ENCODE results near the gene HMCN2. TPM values are rescaled to one million over a fixed set of nuclear protein-coding genes. Genes with fewer than 3 reads are reported as not detected.

The HMCN2 gene
- total RNA-seq, 2 experiments from 2014 or later = not detected

DNA sequence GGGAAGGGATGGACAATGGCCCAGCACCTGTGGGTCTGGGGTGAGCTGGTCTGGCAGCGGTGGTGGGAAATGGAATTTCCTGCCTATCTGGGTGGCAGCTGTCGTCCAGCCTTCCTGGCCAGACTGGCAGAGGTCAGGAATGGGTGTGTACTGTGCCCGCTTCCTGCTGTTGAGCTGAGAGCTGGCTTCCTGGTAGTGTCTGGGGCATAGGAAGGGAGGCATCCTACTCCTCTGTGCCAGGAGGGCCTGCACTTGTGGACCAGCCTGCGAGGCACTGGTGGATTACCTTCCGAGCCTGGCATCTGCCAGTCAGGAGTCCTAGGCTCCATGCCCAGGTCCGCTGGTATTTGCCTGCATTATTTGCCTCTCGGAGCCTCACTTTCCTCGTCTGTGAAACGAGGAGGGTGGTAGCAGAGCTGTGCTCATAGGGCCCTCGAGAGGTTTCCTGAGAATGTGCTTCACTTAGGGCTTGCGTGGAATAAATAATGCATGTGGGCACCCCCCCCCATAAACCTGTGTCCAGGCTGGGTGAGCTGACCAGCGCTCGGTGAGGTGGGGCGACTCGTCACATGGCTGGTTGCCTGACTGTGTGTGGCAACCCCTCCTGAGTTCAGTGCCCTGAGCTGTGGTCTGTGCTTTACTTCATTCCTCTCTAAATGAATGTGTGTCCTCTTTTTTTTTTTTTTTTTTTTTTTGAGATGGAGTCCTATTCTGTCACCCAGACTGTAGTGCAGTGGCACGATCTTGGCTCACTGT, 47.7 kb downstream of the HMCN2 start:
- H3K4me1 ChIP-seq (ENCODE audit: insufficient read depth, low read length, poor library complexity, severe bottlenecking) = no peaks in the 10 kb centered on the region
- H3K27ac ChIP-seq (ENCODE audit: low read depth, low read length, poor library complexity, severe bottlenecking) = no peak overlapping the region
- CTCF ChIA-PET (ENCODE audit: unreplicated experiment) = no interaction called here
- no peaks in the 10 kb centered on the region for H4K20me1 ChIP-seq (ENCODE audit: insufficient read depth, low read length)
- no peaks in the 10 kb centered on the region for H3K9me2 ChIP-seq (ENCODE audit: insufficient read depth, low read length)
- POLR2A ChIA-PET = interaction anchor here (0.5 kb wide), 1 partner anchor 128 kb away, joined by 4 read pairs; no protein-coding TSS in a partner anchor
- no TSS peak for BruUV-seq (replicated peaks)
- no peaks in the 10 kb centered on the region for H3K79me2 ChIP-seq (ENCODE audit: insufficient read depth, low read depth, low read length)
- no peak overlapping the region for H2AFZ ChIP-seq (ENCODE audit: low read length)
- no peak overlapping the region for H3K4me3 ChIP-seq (ENCODE audit: low read depth, low read length, poor library complexity, severe bottlenecking)
- no peaks in the 10 kb centered on the region for H3K9me3 ChIP-seq (ENCODE audit: low read length)
- H3K4me2 ChIP-seq (ENCODE audit: low read length) = no peak overlapping the region
- TF ChIP-seq, protein P1, sequence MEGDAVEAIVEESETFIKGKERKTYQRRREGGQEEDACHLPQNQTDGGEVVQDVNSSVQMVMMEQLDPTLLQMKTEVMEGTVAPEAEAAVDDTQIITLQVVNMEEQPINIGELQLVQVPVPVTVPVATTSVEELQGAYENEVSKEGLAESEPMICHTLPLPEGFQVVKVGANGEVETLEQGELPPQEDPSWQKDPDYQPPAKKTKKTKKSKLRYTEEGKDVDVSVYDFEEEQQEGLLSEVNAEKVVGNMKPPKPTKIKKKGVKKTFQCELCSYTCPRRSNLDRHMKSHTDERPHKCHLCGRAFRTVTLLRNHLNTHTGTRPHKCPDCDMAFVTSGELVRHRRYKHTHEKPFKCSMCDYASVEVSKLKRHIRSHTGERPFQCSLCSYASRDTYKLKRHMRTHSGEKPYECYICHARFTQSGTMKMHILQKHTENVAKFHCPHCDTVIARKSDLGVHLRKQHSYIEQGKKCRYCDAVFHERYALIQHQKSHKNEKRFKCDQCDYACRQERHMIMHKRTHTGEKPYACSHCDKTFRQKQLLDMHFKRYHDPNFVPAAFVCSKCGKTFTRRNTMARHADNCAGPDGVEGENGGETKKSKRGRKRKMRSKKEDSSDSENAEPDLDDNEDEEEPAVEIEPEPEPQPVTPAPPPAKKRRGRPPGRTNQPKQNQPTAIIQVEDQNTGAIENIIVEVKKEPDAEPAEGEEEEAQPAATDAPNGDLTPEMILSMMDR (conservative IDR thresholded peaks at IDR 0.05; ENCODE audit: low read length) = no peak
- TF ChIP-seq EZH2phosphoT487 (IDR thresholded peaks at IDR 0.05; ENCODE audit: borderline replicate concordance, low read depth, low read length) = no peak
- no peak for DNase-seq (ENCODE audit: low spot score)
- no peaks in the 10 kb centered on the region for H3K36me3 ChIP-seq (ENCODE audit: insufficient read depth, low read length)
- intact Hi-C loops (cut with micrococcal nuclease; ENCODE audit: unreplicated experiment) = no loop called here

DNA sequence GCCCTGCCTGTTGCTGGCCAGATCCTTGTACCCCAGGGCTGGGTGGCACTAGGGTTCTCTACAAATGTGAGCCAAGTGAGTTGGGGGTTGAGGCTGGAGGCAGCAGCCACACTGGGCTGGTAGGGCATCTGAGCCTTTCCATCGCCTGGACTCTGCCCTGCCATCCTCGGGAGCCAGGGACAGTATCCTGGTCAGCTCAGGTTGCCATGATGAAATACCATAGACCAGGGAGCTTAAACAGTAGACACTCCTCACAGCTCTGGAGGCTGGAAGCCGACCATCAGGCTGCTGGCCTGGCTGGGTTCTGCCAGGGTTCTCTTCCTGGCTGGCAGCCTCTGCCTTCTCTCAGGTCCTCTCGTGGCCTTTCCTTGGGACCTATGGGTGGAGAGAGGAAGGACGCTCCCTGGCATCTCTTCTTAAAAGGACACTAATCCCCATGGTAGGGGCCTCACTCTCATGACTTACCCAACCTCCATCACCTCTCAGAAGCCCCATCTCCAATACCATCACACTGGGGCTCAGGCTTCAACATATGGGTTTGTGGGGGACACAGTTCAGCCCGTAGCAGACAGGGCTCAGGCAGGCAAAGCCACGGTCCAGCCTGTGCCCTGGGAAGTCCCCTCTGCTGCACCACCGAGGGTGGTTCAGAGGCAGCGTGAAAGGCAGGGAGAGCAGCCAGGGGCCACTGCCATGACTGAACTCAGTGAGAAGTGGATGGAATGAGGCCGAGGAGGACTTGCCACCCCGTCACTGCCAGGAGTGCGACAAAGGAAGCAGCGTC, 50.1 kb downstream of the HMCN2 start:
- DNase-seq (ENCODE audit: low spot score) = no peak
- Histone ChIP-seq H3K79me2 (ENCODE audit: insufficient read depth, low read depth, low read length) (no peaks in the 10 kb centered on the region), H3K9me3 (ENCODE audit: low read length) (no peaks in the 10 kb centered on the region), H3K9me2 (ENCODE audit: insufficient read depth, low read length) (no peaks in the 10 kb centered on the region), H3K27ac (ENCODE audit: low read depth, low read length, poor library complexity, severe bottlenecking) (no peak overlapping the region), H3K4me1 (ENCODE audit: insufficient read depth, low read length, poor library complexity, severe bottlenecking) (no peaks in the 10 kb centered on the region), H2AFZ (ENCODE audit: low read length) (no peak overlapping the region), H3K36me3 (ENCODE audit: insufficient read depth, low read length) (no peaks in the 10 kb centered on the region), H3K4me2 (ENCODE audit: low read length) (no peak overlapping the region), H3K4me3 (ENCODE audit: low read depth, low read length, poor library complexity, severe bottlenecking) (no peak overlapping the region), H4K20me1 (ENCODE audit: insufficient read depth, low read length) (no peaks in the 10 kb centered on the region)
- TF ChIP-seq, protein P1 (conservative IDR thresholded peaks at IDR 0.05; ENCODE audit: low read length) = no peak
- no peak for TF ChIP-seq EZH2phosphoT487 (IDR thresholded peaks at IDR 0.05; ENCODE audit: borderline replicate concordance, low read depth, low read length)
- ChIA-PET POLR2A (no interaction called here), CTCF (ENCODE audit: unreplicated experiment) (no interaction called here)
- BruUV-seq (replicated peaks) = no TSS peak
- intact Hi-C loops (cut with micrococcal nuclease; ENCODE audit: unreplicated experiment) = no loop called here

DNA sequence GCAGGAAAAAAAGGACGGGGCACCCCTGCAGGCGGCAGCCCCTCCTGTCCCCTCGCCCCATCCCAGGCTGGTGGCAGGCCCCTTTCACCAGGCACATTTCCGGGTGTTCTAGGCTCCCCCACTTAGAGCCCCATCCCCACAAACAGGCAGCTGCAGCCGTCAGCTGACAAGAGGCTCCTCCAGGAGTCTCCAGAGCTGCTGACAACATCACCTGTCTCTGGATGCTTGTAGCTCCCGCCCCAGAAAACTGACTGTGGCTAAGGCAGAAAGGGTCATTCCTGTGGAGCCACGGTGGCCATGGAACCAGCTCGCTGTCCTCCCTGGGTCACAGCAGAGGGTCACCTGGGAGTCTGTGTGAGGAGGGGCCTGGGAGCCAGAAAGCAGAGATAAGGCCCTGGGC, 50.9 kb downstream of the HMCN2 start:
- ChIA-PET CTCF (ENCODE audit: unreplicated experiment) (no interaction called here), POLR2A (no interaction called here)
- DNase-seq (ENCODE audit: low spot score) = no peak
- Histone ChIP-seq H3K36me3 (ENCODE audit: insufficient read depth, low read length) (no peaks in the 10 kb centered on the region), H3K79me2 (ENCODE audit: insufficient read depth, low read depth, low read length) (no peaks in the 10 kb centered on the region), H3K9me3 (ENCODE audit: low read length) (no peaks in the 10 kb centered on the region), H4K20me1 (ENCODE audit: insufficient read depth, low read length) (no peaks in the 10 kb centered on the region), H3K27ac (ENCODE audit: low read depth, low read length, poor library complexity, severe bottlenecking) (no peak overlapping the region), H3K9me2 (ENCODE audit: insufficient read depth, low read length) (no peaks in the 10 kb centered on the region), H3K4me1 (ENCODE audit: insufficient read depth, low read length, poor library complexity, severe bottlenecking) (no peaks in the 10 kb centered on the region), H3K4me2 (ENCODE audit: low read length) (no peak overlapping the region), H2AFZ (ENCODE audit: low read length) (no peak overlapping the region), H3K4me3 (ENCODE audit: low read depth, low read length, poor library complexity, severe bottlenecking) (no peak overlapping the region)
- intact Hi-C loops (cut with micrococcal nuclease; ENCODE audit: unreplicated experiment) = no loop called here
- no peak for TF ChIP-seq EZH2phosphoT487 (IDR thresholded peaks at IDR 0.05; ENCODE audit: borderline replicate concordance, low read depth, low read length)
- TF ChIP-seq, protein P1 (conservative IDR thresholded peaks at IDR 0.05; ENCODE audit: low read length) = no peak
- no TSS peak for BruUV-seq (replicated peaks)

Data from OCI-LY7 (cell line).